Measurements from ENCODE around the gene TMEM269. TPM values are rescaled to one million over a fixed set of nuclear protein-coding genes. Genes with fewer than 3 reads are reported as not detected.
A peak's percentile ranks its signal among the peaks of the same experiment; 100 is the strongest.

The TMEM269 gene
- total and polyA plus RNA-seq, 12 donors: 0.03 to 1.1 (median 0.08) TPM; not detected in 8

- no peaks in the 10 kb centered on the region for H3K9me3 ChIP-seq (replicated peaks in 1 of 3)
- TF ChIP-seq CTCF (IDR thresholded peaks at IDR 0.05) (no peak), POLR2A (IDR thresholded peaks at IDR 0.05) (no peak)
- peaks cover 9 to 15% of the 10 kb centered on the region in 2 donors for H3K4me1 ChIP-seq (replicated peaks in 1 of 2)
- H3K27ac ChIP-seq: no peak overlapping the region
- H3K36me3 ChIP-seq (replicated peaks in 1 of 2): peaks cover 0 to 18% of the 10 kb centered on the region in 2 donors
- H3K27me3 ChIP-seq: no peaks in the 10 kb centered on the region
- no peak overlapping the region for H3K4me3 ChIP-seq
- DNase-seq: peak in 1 of 7 donors; percentile 11
- WGBS, 4 donors: 85 to 89% (median 87%) methylated on average over 6 to 8 of the region's 8 CpGs
- intact Hi-C loops (cut with DNase I): loop anchor here (5.0 to 10.0 kb wide), 2 partner anchors 169 to 171 kb away; no protein-coding TSS in a partner anchor
Observed at GRCh38 chr1:42745851-42746250, 38.9 kb upstream of the TMEM269 start.

- peak in 1 of 7 donors; percentile 7 for DNase-seq
- H3K27me3 ChIP-seq: no peaks in the 10 kb centered on the region
- intact Hi-C loops (cut with DNase I): loop anchor here (5.0 to 10.0 kb wide), 2 partner anchors 169 to 172 kb away; no protein-coding TSS in a partner anchor
- H3K36me3 ChIP-seq (replicated peaks in 1 of 2): peaks cover 0 to 20% of the 10 kb centered on the region in 2 donors
- no peaks in the 10 kb centered on the region for H3K9me3 ChIP-seq (replicated peaks in 1 of 3)
- TF ChIP-seq POLR2A (IDR thresholded peaks at IDR 0.05) (no peak), CTCF (IDR thresholded peaks at IDR 0.05) (no peak)
- WGBS, 4 donors: 91 to 95% (median 92%) methylated on average over 12 of the region's 12 CpGs
- no peak overlapping the region for H3K4me3 ChIP-seq
- H3K4me1 ChIP-seq (replicated peaks in 1 of 2): peaks cover 9 to 15% of the 10 kb centered on the region in 2 donors
- H3K27ac ChIP-seq: no peak overlapping the region
Observed at GRCh38 chr1:42746436-42747105, 38.2 kb upstream of the TMEM269 start.

- Histone ChIP-seq H3K4me1 (replicated peaks in 1 of 2) (peaks cover 9 to 15% of the 10 kb centered on the region in 2 donors), H3K4me3 (no peak overlapping the region), H3K36me3 (replicated peaks in 1 of 2) (peaks cover 0 to 25% of the 10 kb centered on the region in 2 donors), H3K27me3 (no peaks in the 10 kb centered on the region), H3K9me3 (replicated peaks in 1 of 3) (no peaks in the 10 kb centered on the region), H3K27ac (peak overlapping the region in 1 of 5 donors; percentile 80)
- DNase-seq: peak in 3 of 7 donors; percentile 35 to 54 (median 44)
- TF ChIP-seq POLR2A (IDR thresholded peaks at IDR 0.05) (no peak), CTCF (IDR thresholded peaks at IDR 0.05) (peak; percentile 19 to 64 (median 50))
- WGBS, 4 donors: 61 to 75% (median 69%) methylated on average over 9 to 14 of the region's 14 CpGs
- intact Hi-C loops (cut with DNase I): loop anchor here (5.0 to 10.0 kb wide), 2 partner anchors 170 to 172 kb away; no protein-coding TSS in a partner anchor
Observed at GRCh38 chr1:42747125-42747524, 37.7 kb upstream of the TMEM269 start.

- intact Hi-C loops (cut with DNase I): loop anchor here (5.0 to 10.0 kb wide), 2 partner anchors 171 to 173 kb away; no protein-coding TSS in a partner anchor
- TF ChIP-seq CTCF (IDR thresholded peaks at IDR 0.05): no peak
- TF ChIP-seq POLR2A (IDR thresholded peaks at IDR 0.05): no peak
- DNase-seq: no peak
- peak overlapping the region in 1 of 5 donors; percentile 80 for H3K27ac ChIP-seq
- H3K4me1 ChIP-seq (replicated peaks in 1 of 2): peaks cover 9 to 15% of the 10 kb centered on the region in 2 donors
- H3K4me3 ChIP-seq: no peak overlapping the region
- WGBS, 4 donors: 82 to 88% (median 86%) methylated on average over 8 to 10 of the region's 10 CpGs
- H3K36me3 ChIP-seq (replicated peaks in 1 of 2): peaks cover 0 to 33% of the 10 kb centered on the region in 2 donors
- H3K9me3 ChIP-seq (replicated peaks in 1 of 3): no peaks in the 10 kb centered on the region
- no peaks in the 10 kb centered on the region for H3K27me3 ChIP-seq
Observed at GRCh38 chr1:42748021-42748420, 36.8 kb upstream of the TMEM269 start.

Measured in adrenal gland (tissue), 12 donors.